Measurements from ENCODE around the gene DLG2. TPM values are rescaled to one million over a fixed set of nuclear protein-coding genes. Genes with fewer than 3 reads are reported as not detected.

DLG2 gene
- total RNA-seq, 3 donors from 2014 or later (not counting 1 experiment from before 2014, with no cell fraction given): 1.7 to 2.9 (median 2.2) TPM

GRCh38 chr11:84137505-84137904 lies 1489.6 kb downstream of the DLG2 start:
- ATAC-seq (no peak), DNase-seq (no peak)
- intact Hi-C loops (cut with micrococcal nuclease): no loop called here
- no peak overlapping the region for H3K4me3 Mint-ChIP-seq
- TF ChIP-seq CTCF (IDR thresholded peaks at IDR 0.05): no peak
- no peaks in the 10 kb centered on the region for H3K4me1 Mint-ChIP-seq
- H3K27me3 Mint-ChIP-seq (ENCODE audit: low read depth in 2 of 2): no peaks in the 10 kb centered on the region
- H3K4me1 ChIP-seq (ENCODE audit: control insufficient read depth, insufficient read depth, low read length): no peaks in the 10 kb centered on the region
- H3K27ac Mint-ChIP-seq: no peak overlapping the region
- no peaks in the 10 kb centered on the region for H3K36me3 Mint-ChIP-seq
- no peaks in the 10 kb centered on the region for H3K27me3 ChIP-seq (ENCODE audit: control insufficient read depth, insufficient read depth, low read length)
- H3K27ac ChIP-seq (ENCODE audit: low read length): no peak overlapping the region
- peaks cover 4 to 8% of the 10 kb centered on the region in 2 donors for H3K9me3 Mint-ChIP-seq
- H3K9me3 ChIP-seq (ENCODE audit: control insufficient read depth, insufficient read depth, low read length): no peaks in the 10 kb centered on the region
- H3K36me3 ChIP-seq (ENCODE audit: control insufficient read depth, insufficient read depth, low read length): no peaks in the 10 kb centered on the region
- no peak overlapping the region for H3K4me3 ChIP-seq (ENCODE audit: low read length)

GRCh38 chr11:84136926-84137325 lies 1490.2 kb downstream of the DLG2 start:
- no peaks in the 10 kb centered on the region for H3K36me3 Mint-ChIP-seq
- Histone ChIP-seq H3K4me3 (ENCODE audit: low read length) (no peak overlapping the region), H3K27ac (ENCODE audit: low read length) (no peak overlapping the region), H3K9me3 (ENCODE audit: control insufficient read depth, insufficient read depth, low read length) (no peaks in the 10 kb centered on the region), H3K36me3 (ENCODE audit: control insufficient read depth, insufficient read depth, low read length) (no peaks in the 10 kb centered on the region), H3K4me1 (ENCODE audit: control insufficient read depth, insufficient read depth, low read length) (no peaks in the 10 kb centered on the region), H3K27me3 (ENCODE audit: control insufficient read depth, insufficient read depth, low read length) (no peaks in the 10 kb centered on the region)
- intact Hi-C loops (cut with micrococcal nuclease): no loop called here
- no peak for TF ChIP-seq CTCF (IDR thresholded peaks at IDR 0.05)
- H3K27ac Mint-ChIP-seq: no peak overlapping the region
- no peaks in the 10 kb centered on the region for H3K4me1 Mint-ChIP-seq
- ATAC-seq (no peak), DNase-seq (no peak)
- peaks cover 4 to 8% of the 10 kb centered on the region in 2 donors for H3K9me3 Mint-ChIP-seq
- no peak overlapping the region for H3K4me3 Mint-ChIP-seq
- H3K27me3 Mint-ChIP-seq (ENCODE audit: low read depth in 2 of 2): no peaks in the 10 kb centered on the region

GRCh38 chr11:84130646-84131427 lies 1496.3 kb downstream of the DLG2 start:
- 100% methylated on average over 2 of the region's 3 CpGs for WGBS (ENCODE audit: insufficient coverage)
- H3K9me3 Mint-ChIP-seq: peaks cover 5 to 14% of the 10 kb centered on the region in 2 donors

More at GRCh38 chr11:84130646-84131427, 1496.3 kb downstream of the DLG2 start:
- H3K4me3 ChIP-seq (ENCODE audit: low read length): no peak overlapping the region
- Mint-ChIP-seq H3K4me1 (no peaks in the 10 kb centered on the region), H3K27me3 (ENCODE audit: low read depth in 2 of 2) (no peaks in the 10 kb centered on the region), H3K4me3 (no peak overlapping the region), H3K27ac (no peak overlapping the region), H3K36me3 (no peaks in the 10 kb centered on the region)
- DNase-seq (no peak), ATAC-seq (no peak)
- H3K4me1 ChIP-seq (ENCODE audit: control insufficient read depth, insufficient read depth, low read length): no peaks in the 10 kb centered on the region
- no peak for TF ChIP-seq CTCF (IDR thresholded peaks at IDR 0.05)
- no peaks in the 10 kb centered on the region for H3K36me3 ChIP-seq (ENCODE audit: control insufficient read depth, insufficient read depth, low read length)
- no peaks in the 10 kb centered on the region for H3K27me3 ChIP-seq (ENCODE audit: control insufficient read depth, insufficient read depth, low read length)
- no peaks in the 10 kb centered on the region for H3K9me3 ChIP-seq (ENCODE audit: control insufficient read depth, insufficient read depth, low read length)
- H3K27ac ChIP-seq (ENCODE audit: low read length): no peak overlapping the region
- intact Hi-C loops (cut with micrococcal nuclease): no loop called here
